ENCODE data around the gene ARHGEF11.

ARHGEF11 gene

DNA sequence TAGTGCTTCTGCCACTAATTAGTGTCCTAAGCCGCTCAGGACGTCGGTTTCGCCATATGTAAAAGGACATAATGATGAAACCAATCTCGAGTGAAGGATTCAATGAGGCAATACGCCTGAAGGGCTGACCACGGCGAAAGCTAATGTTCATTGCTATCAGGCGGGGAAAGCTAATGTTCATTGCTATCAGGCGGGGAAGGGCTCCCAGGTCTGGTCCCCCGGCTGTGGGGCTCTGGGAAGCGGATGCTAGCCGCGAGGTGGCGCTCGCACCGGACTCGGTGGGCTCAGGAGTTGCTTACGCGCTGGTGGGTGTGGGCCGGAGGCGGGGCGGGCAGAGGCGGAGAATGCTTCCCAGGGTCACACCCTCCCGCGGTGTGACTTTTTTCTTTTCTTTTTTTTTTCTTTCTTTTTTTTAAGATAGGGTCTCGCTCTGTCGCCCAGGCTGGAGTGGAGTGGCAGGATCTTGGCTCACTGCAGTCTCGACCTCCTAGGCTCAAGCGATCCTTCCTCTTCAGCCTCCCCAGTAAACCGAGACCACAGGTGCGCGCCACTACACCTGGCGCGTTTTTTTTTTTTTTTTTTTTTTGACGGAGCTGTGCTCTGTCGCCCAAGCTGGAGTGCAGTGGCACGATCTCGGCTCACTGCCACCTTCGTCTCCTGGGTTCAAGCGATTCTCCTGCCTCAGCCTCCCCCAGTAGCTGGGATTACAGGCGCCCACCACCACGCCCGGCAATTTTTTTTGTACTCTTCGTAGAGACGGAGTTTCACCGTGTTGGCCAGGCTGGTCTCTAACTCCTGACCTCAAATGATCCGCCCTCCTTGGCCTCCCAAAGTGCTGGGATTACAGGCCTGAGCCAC is 153.1 kb downstream of the ARHGEF11 start:
- peak; percentile 93 to 96 (median 94) for DNase-seq

GRCh38 chr1:156889802-156890580 is 155.6 kb downstream of the ARHGEF11 start:
- peak; percentile 81 to 91 (median 90) for DNase-seq

DNA sequence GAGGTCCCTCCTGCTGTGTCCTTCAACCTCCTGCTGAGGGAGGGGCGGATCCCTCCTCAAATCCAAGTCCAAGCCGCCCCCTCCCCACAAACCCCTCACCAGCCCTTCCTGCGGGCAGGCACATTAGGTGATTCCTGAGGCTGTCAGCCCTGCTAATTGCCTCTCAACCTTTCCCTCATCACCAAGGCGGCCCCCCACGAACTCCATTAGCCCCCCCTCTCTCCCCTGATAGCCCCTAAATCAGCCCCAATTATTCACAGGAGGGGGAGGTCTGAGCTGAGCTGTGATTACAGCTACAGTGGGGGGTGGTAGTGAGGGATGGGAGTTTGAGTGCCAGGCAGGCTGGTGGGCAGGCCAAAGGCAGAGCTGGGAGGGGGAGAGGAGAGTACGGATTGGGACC is 157.8 kb downstream of the ARHGEF11 start:
- DNase-seq = no peak

- no peak for DNase-seq
These were observed 158.2 kb downstream of the ARHGEF11 start for GRCh38 chr1:156887317-156887716.

- DNase-seq = no peak
These were observed 158.8 kb downstream of the ARHGEF11 start for GRCh38 chr1:156886583-156887281.

DNA sequence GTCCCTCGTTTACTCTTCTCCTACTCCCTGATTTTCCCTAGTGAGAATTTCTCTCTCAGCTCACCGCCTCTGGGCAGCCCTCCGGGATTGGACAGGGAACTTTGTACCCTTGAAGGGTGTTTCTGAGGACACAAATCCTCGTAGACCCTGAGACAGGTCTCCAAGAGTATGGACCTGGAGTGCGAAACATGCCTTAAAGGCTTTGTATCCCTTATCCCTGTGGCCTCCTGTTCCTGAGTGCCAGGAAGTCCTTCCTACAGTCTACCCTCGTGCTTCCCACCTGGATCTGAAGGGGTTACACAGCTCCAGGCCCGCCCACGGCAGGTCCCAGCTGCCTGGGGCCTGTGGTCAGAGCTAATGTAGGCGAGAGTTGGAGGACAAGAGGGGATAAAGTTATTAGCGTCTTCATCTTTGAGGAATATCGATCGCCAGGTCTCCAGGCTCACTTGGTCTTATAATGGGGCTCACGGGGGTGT is 159.6 kb downstream of the ARHGEF11 start:
- no peak for DNase-seq

DNA sequence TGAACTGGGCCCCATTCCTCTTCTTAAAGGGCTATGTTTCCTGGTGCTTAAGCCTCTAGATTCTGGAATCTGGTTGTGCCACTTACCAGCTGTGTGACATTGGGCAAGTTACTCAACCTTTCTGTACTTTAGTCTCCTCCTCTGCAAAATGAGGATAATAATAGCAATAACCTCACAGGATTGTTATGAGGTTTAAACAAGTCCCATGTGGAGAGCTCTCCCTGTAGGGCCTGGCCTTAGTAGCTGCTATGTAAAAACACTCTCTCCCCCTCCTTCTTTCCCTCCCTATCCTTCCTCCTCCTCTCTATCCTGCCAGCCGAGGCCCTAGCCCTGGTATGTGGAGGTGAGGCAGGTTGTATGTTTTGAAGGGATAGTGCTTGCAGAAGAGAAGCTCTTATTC is 160.2 kb downstream of the ARHGEF11 start:
- DNase-seq = no peak

Measured in suppressor macrophage treated with lipopolysaccharide for 1 hour (primary cell).